ENCODE results near the gene SUMO1. TPM values are rescaled to one million over a fixed set of nuclear protein-coding genes. Genes with fewer than 3 reads are reported as not detected.

The SUMO1 gene
- total RNA-seq, 2 experiments from 2014 or later = 69.8 to 98.9 TPM

DNA sequence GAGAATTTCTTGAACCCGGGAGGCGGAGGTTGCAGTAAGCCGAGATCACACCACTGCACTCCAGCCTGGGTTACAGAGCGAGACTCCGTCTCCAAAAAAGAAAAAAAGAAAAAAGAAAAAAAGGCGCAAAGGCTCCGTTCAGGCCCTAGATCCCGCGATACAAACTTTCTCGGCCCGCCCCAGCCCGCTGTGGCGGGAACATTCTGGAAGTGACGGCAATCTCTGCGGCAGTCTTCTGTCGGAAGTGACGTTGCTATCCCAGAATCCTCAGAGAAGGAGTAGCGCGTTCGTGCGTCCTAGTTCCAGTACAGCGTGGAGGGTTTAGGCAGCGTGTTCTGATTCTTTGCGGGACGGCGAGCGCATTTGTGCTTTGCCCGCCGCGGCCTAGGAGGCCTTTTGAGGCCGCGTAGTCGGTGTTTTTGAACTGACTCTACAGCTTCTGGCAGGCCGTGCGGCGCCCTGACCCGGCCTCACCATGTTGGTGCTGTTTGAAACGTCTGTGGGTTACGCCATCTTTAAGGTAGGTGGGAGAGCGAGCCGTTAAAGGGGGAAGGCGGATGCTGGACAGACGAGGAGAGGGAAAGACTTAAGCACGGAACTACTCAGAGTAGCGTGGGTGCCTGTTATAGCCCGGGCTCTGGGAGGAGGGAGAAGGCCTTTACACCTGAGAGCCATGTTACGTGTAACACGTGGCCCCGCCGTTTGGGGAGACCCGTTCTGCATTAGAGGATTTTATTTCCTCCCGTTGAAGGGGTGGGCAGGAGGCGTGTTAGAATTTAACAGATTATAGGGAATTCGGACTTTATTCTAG lies 27.3 kb upstream of the SUMO1 start, which contains the start of gene NOP58:
NOP58 (plus strand) TSS at position 297 of the 811 bp plus-strand sequence; CDS start at position 476, 179 bp downstream.
- H3K27ac ChIP-seq (ENCODE audit: low read depth, low read length, poor library complexity, severe bottlenecking) = peak within 1 kb of the TSS; percentile 87
- H3K9me3 ChIP-seq (ENCODE audit: low read length) = no peaks in the 10 kb centered on the region
- H3K79me2 ChIP-seq (ENCODE audit: insufficient read depth, low read depth, low read length) = peaks cover 52% of the 10 kb centered on the region
- BruUV-seq (replicated peaks) = no TSS peak
- H2AFZ ChIP-seq (ENCODE audit: low read length) = peak within 1 kb of the TSS; percentile 66; the same call in 1 of the 2 replicates
- H3K36me3 ChIP-seq (ENCODE audit: insufficient read depth, low read length) = peaks cover 45% of the 10 kb centered on the region
- intact Hi-C loops (cut with micrococcal nuclease; ENCODE audit: unreplicated experiment) = loop anchor here (1.0 to 5.0 kb wide), 3 partner anchors 27 to 972 kb away; partner anchors contain the start of genes BMPR2, CYP20A1 and SUMO1
- peak within 1 kb of the TSS; percentile 90 for H3K4me3 ChIP-seq (ENCODE audit: low read depth, low read length, poor library complexity, severe bottlenecking)
- H3K4me2 ChIP-seq (ENCODE audit: low read length) = peak within 1 kb of the TSS; percentile 73
- TF ChIP-seq, protein P1, sequence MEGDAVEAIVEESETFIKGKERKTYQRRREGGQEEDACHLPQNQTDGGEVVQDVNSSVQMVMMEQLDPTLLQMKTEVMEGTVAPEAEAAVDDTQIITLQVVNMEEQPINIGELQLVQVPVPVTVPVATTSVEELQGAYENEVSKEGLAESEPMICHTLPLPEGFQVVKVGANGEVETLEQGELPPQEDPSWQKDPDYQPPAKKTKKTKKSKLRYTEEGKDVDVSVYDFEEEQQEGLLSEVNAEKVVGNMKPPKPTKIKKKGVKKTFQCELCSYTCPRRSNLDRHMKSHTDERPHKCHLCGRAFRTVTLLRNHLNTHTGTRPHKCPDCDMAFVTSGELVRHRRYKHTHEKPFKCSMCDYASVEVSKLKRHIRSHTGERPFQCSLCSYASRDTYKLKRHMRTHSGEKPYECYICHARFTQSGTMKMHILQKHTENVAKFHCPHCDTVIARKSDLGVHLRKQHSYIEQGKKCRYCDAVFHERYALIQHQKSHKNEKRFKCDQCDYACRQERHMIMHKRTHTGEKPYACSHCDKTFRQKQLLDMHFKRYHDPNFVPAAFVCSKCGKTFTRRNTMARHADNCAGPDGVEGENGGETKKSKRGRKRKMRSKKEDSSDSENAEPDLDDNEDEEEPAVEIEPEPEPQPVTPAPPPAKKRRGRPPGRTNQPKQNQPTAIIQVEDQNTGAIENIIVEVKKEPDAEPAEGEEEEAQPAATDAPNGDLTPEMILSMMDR (conservative IDR thresholded peaks at IDR 0.05; ENCODE audit: low read length) = no peak
- TF ChIP-seq EZH2phosphoT487 (IDR thresholded peaks at IDR 0.05; ENCODE audit: borderline replicate concordance, low read depth, low read length) = no peak
- peaks cover 31% of the 10 kb centered on the region for H3K4me1 ChIP-seq (ENCODE audit: insufficient read depth, low read length, poor library complexity, severe bottlenecking)
- H3K9me2 ChIP-seq (ENCODE audit: insufficient read depth, low read length) = no peaks in the 10 kb centered on the region
- POLR2A ChIA-PET = interaction anchor here (0.6 to 1.1 kb wide), 4 partner anchors 14 to 1071 kb away, joined by 3 to 4 read pairs (median 3); no protein-coding TSS in a partner anchor
- DNase-seq (ENCODE audit: low spot score) = peak; percentile 97
- CTCF ChIA-PET (ENCODE audit: unreplicated experiment) = no interaction called here
- peaks cover 36% of the 10 kb centered on the region for H4K20me1 ChIP-seq (ENCODE audit: insufficient read depth, low read length)

DNA sequence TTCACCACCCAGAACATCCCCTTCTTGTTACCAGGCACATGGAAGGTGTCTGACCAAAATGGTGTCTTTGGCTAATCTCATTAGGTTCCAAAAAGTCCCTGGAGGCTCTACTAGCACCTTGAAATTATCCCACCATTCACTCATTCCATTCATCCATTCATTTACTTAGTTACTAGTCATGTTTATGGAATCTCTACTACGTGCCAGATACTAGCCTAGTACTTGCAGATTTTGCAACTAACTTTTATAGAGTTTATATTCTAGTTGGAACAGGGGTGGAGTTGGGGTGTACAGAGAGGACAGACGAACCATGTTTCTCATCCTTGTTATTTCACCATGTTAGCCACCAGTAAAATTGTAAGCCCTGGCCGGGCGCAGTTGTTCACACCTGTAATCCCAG lies 23.1 kb upstream of the SUMO1 start:
- ChIA-PET POLR2A (no interaction called here), CTCF (ENCODE audit: unreplicated experiment) (no interaction called here)
- H4K20me1 ChIP-seq (ENCODE audit: insufficient read depth, low read length) = peaks cover 2% of the 10 kb centered on the region; the same call in 1 of the 2 replicates
- no peaks in the 10 kb centered on the region for H3K9me3 ChIP-seq (ENCODE audit: low read length)
- peaks cover 5% of the 10 kb centered on the region for H3K36me3 ChIP-seq (ENCODE audit: insufficient read depth, low read length)
- no TSS peak for BruUV-seq (replicated peaks)
- DNase-seq (ENCODE audit: low spot score) = no peak
- no peak overlapping the region for H2AFZ ChIP-seq (ENCODE audit: low read length)
- intact Hi-C loops (cut with micrococcal nuclease; ENCODE audit: unreplicated experiment) = no loop called here
- H3K27ac ChIP-seq (ENCODE audit: low read depth, low read length, poor library complexity, severe bottlenecking) = no peak overlapping the region
- H3K9me2 ChIP-seq (ENCODE audit: insufficient read depth, low read length) = no peaks in the 10 kb centered on the region
- no peak overlapping the region for H3K4me3 ChIP-seq (ENCODE audit: low read depth, low read length, poor library complexity, severe bottlenecking)
- TF ChIP-seq EZH2phosphoT487 (IDR thresholded peaks at IDR 0.05; ENCODE audit: borderline replicate concordance, low read depth, low read length) = no peak
- TF ChIP-seq, protein P1 (conservative IDR thresholded peaks at IDR 0.05; ENCODE audit: low read length) = no peak
- peaks cover 19% of the 10 kb centered on the region for H3K4me1 ChIP-seq (ENCODE audit: insufficient read depth, low read length, poor library complexity, severe bottlenecking)
- peaks cover 10% of the 10 kb centered on the region for H3K79me2 ChIP-seq (ENCODE audit: insufficient read depth, low read depth, low read length)
- H3K4me2 ChIP-seq (ENCODE audit: low read length) = no peak overlapping the region

All from OCI-LY7 (cell line).